ENCODE results near the gene TRUB2. TPM values are rescaled to one million over a fixed set of nuclear protein-coding genes. Genes with fewer than 3 reads are reported as not detected.
A peak's percentile ranks its signal among the peaks of the same experiment; 100 is the strongest.

Gene TRUB2
- total RNA-seq, 1 experiment from 2014 or later: 37.6 TPM

DNA sequence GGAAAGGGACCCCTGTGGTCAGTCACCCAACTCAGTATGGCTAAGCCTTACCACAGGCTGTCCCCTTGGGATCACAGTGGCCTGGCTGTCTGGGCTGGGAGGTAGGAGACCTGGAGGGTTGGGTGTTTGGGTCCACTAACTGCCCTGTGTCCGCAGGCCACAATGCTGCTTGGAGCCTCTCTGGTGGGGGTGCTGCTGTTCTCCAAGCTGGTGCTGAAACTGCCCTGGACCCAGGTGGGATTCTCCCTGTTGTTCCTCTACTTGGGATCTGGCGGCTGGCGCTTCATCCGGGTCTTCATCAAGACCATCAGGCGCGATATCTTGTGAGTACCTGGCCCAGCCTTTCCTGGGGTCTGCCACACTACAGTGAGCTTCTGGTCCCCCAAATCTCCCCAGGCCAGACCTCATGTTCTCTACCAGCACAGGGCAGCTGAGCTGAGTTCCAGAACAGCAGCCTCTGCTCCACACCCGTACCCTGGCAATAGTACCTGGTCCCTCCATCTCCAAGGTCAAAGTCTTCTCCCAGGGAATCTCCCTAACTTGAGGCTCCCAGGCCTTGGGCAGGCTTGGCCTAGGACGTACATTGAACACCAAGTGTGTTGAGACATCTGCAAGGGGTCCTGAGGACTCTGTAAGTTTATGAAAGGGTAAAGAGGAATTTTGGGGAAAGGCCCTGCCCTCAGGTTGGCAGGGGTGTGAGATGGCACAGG is 20.9 kb upstream of the TRUB2 start:
- Mint-ChIP-seq H3K9me3 (ENCODE audit: unreplicated experiment) (no peaks in the 10 kb centered on the region), H3K4me3 (ENCODE audit: unreplicated experiment) (no peak overlapping the region), H3K4me1 (ENCODE audit: insufficient read depth, unreplicated experiment) (peaks cover 6% of the 10 kb centered on the region), H3K27me3 (ENCODE audit: insufficient read depth, unreplicated experiment) (no peaks in the 10 kb centered on the region), H3K27ac (ENCODE audit: low read depth, unreplicated experiment) (no peak overlapping the region), H3K36me3 (ENCODE audit: insufficient read depth, unreplicated experiment) (peaks cover 43% of the 10 kb centered on the region)
- CTCF ChIA-PET: interaction anchor here (0.6 to 5.4 kb wide), 4 partner anchors 19 to 132 kb away, joined by 3 to 74 read pairs (median 5); no protein-coding TSS in a partner anchor
- intact Hi-C loops (cut with micrococcal nuclease): no loop called here
- POLR2A ChIA-PET: interaction anchor here (1.2 kb wide), 1 partner anchor 28 kb away, joined by 4 read pairs; the partner anchor contains the start of gene URM1
- TF ChIP-seq, protein P1, sequence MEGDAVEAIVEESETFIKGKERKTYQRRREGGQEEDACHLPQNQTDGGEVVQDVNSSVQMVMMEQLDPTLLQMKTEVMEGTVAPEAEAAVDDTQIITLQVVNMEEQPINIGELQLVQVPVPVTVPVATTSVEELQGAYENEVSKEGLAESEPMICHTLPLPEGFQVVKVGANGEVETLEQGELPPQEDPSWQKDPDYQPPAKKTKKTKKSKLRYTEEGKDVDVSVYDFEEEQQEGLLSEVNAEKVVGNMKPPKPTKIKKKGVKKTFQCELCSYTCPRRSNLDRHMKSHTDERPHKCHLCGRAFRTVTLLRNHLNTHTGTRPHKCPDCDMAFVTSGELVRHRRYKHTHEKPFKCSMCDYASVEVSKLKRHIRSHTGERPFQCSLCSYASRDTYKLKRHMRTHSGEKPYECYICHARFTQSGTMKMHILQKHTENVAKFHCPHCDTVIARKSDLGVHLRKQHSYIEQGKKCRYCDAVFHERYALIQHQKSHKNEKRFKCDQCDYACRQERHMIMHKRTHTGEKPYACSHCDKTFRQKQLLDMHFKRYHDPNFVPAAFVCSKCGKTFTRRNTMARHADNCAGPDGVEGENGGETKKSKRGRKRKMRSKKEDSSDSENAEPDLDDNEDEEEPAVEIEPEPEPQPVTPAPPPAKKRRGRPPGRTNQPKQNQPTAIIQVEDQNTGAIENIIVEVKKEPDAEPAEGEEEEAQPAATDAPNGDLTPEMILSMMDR (IDR thresholded peaks at IDR 0.05; ENCODE audit: unreplicated experiment): no peak
- no peak for DNase-seq (ENCODE audit: unreplicated experiment)
- BruUV-seq (replicated peaks): no TSS peak

DNA sequence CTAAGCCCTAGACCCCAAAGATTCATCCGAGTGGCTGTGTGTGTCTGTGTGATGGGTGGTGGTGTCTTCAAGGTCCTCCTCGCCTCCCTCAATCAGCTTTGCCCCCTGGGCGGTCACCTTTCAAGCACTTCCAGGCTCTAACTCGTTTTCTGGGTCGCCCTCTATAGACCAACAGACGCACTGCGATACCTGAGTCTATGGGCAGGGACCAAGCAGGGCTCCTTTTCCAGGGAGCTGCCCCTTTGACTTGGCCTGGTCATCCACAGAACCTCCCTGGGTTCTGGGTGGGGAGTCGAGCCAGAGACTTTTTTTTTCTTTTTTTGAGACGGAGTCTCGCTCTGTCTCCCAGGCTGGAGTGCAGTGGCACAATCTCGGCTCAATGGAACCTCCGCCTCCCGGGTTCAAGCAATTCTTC is 19.2 kb upstream of the TRUB2 start:
- ChIA-PET POLR2A (interaction anchor here (0.8 to 1.8 kb wide), 15 partner anchors 12 to 151 kb away, joined by 3 to 21 read pairs (median 6); partner anchors contain the start of genes CIZ1, COQ4 and TRUB2), CTCF (interaction anchor here (0.5 to 5.4 kb wide), 26 partner anchors 8 to 295 kb away, joined by 3 to 74 read pairs (median 4); partner anchors contain the start of genes CIZ1 and URM1)
- no peaks in the 10 kb centered on the region for H3K9me3 Mint-ChIP-seq (ENCODE audit: unreplicated experiment)
- H3K27ac Mint-ChIP-seq (ENCODE audit: low read depth, unreplicated experiment): no peak overlapping the region
- H3K27me3 Mint-ChIP-seq (ENCODE audit: insufficient read depth, unreplicated experiment): no peaks in the 10 kb centered on the region
- TF ChIP-seq, protein P1 (IDR thresholded peaks at IDR 0.05; ENCODE audit: unreplicated experiment): peak; percentile 71
- peaks cover 27% of the 10 kb centered on the region for H3K36me3 Mint-ChIP-seq (ENCODE audit: insufficient read depth, unreplicated experiment)
- H3K4me1 Mint-ChIP-seq (ENCODE audit: insufficient read depth, unreplicated experiment): peaks cover 6% of the 10 kb centered on the region
- peak overlapping the region; percentile 92 for H3K4me3 Mint-ChIP-seq (ENCODE audit: unreplicated experiment)
- intact Hi-C loops (cut with micrococcal nuclease): loop anchor here (2.0 kb wide), 2 partner anchors 19 to 35 kb away; partner anchors contain the start of genes COQ4 and TRUB2
- no TSS peak for BruUV-seq (replicated peaks)
- peak; percentile 90 for DNase-seq (ENCODE audit: unreplicated experiment)

DNA sequence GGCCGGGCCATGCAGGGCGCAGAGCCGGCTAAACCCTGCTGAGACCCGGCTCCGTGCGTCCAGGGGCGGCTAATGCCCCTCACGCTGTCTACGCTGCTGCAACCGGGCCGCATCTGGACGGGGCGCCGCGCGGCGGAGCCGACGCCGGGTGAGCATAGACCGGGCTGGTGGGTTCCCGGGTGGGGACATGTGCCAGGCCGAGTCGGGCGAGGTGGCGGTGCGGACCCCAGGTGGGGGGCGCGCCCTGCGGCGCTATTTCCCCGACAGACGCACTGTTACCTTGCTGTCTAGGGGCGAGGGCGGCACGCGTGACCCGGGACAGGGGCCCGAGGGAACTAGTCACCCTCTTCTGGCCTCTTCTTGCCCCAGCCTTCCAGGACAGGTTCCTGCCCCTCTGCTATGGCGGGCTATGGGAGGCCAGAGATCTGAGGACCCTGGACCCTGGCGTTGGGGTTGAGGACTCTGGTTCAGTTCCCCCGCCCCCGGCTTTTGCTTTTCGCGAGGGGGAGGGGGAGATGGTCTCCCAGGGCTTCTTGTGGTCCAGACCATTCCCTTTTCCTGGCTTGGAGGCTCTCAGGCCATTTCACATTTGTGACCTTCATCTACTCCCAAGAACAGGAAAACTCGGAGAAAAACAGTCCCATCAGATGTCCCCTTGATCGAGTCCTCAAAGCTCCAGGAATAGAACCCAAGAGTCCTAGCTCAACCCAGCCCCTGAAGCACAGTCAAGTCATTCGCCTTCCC is 18.6 kb upstream of the TRUB2 start:
- H3K27ac Mint-ChIP-seq (ENCODE audit: low read depth, unreplicated experiment): no peak overlapping the region
- intact Hi-C loops (cut with micrococcal nuclease): loop anchor here (2.0 kb wide), 2 partner anchors 18 to 34 kb away; partner anchors contain the start of genes COQ4 and TRUB2
- POLR2A ChIA-PET: interaction anchor here (0.8 to 3.6 kb wide), 19 partner anchors 11 to 150 kb away, joined by 3 to 34 read pairs (median 6); partner anchors contain the start of genes CIZ1, COQ4 and TRUB2

More for the DNA sequence above, 18.6 kb upstream of the TRUB2 start:
- Mint-ChIP-seq H3K9me3 (ENCODE audit: unreplicated experiment) (no peaks in the 10 kb centered on the region), H3K4me1 (ENCODE audit: insufficient read depth, unreplicated experiment) (peaks cover 6% of the 10 kb centered on the region), H3K36me3 (ENCODE audit: insufficient read depth, unreplicated experiment) (peaks cover 21% of the 10 kb centered on the region), H3K4me3 (ENCODE audit: unreplicated experiment) (peak overlapping the region; percentile 92), H3K27me3 (ENCODE audit: insufficient read depth, unreplicated experiment) (no peaks in the 10 kb centered on the region)
- DNase-seq (ENCODE audit: unreplicated experiment): no peak
- CTCF ChIA-PET: interaction anchor here (0.6 to 5.4 kb wide), 18 partner anchors 8 to 1386 kb away, joined by 3 to 74 read pairs (median 6); partner anchors contain the start of gene URM1
- no TSS peak for BruUV-seq (replicated peaks)
- TF ChIP-seq, protein P1 (IDR thresholded peaks at IDR 0.05; ENCODE audit: unreplicated experiment): no peak

All from MCF 10A (cell line).